AG08395 (cell line): ENCODE measurements around the gene PAK5.

ENCODE experiments used
- DNase-seq: peaks from one replicate; pipeline ENCODE4 v3.0.0; 2012; ENCODE audit warnings: mixed read lengths, low spot score

The PAK5 gene

GRCh38 chr20:9493803-9494202 lies 345.1 kb downstream of the PAK5 start:
- no peak for DNase-seq

GRCh38 chr20:9492067-9492466 lies 346.8 kb downstream of the PAK5 start:
- no peak for DNase-seq

GRCh38 chr20:9491324-9491723 lies 347.6 kb downstream of the PAK5 start:
- no peak for DNase-seq

GRCh38 chr20:9490631-9491030 lies 348.2 kb downstream of the PAK5 start:
- no peak for DNase-seq

GRCh38 chr20:9490161-9490560 lies 348.7 kb downstream of the PAK5 start:
- DNase-seq = peak; percentile 22

GRCh38 chr20:9488063-9488462 lies 350.8 kb downstream of the PAK5 start:
- no peak for DNase-seq
